NB4 (cell line): ENCODE results near the gene STARD13.

Source experiments
- CTCF ChIP-seq: IDR thresholded peaks from one replicate; pipeline ENCODE4 v1.5.1; 2012; ENCODE audit warnings: low read depth, low read length
- MYC ChIP-seq: IDR thresholded peaks from 2 replicates; pipeline ENCODE4 v1.6.1; 2011; ENCODE audit warnings: low read depth, low read length
- POLR2A ChIP-seq: IDR thresholded peaks from 2 replicates; pipeline ENCODE4 v1.6.1; 2011; ENCODE audit warnings: mild to moderate bottlenecking; ENCODE audit not compliant: insufficient read length; ENCODE audit errors: extremely low read depth

DNA sequence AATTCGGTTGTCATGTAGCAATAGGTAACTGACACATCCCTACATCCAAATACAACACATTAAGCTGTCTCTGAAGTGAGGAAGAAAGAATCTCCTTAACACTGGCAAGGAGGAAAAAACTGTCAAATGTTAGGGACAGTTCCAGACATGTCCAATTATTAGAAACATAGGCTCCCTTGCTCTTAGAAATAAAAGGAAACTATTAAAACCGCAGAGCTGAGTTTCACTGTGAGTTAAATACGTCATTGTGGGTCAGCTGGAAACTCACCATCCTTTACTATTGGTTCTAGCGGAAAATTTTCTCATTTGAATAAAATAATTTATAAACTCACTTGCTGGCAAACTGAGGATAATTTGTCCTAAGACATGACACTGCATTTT is 40.7 kb downstream of the STARD13 start:
- TF ChIP-seq POLR2A (no peak), CTCF (no peak), MYC (no peak)
